ENCODE results near the gene TPCN2. TPM values are rescaled to one million over a fixed set of nuclear protein-coding genes. Genes with fewer than 3 reads are reported as not detected.

Gene TPCN2
- total and polyA plus RNA-seq, 2 of the 4 experiments (the other 2 are of a cell fraction) = 3.4 to 8.0 TPM

- dilution Hi-C loops (cut with HindIII; ENCODE audit: low sequenced_read_pairs, unreplicated experiment) = no loop called here
These were observed 99.6 kb downstream of the TPCN2 start for GRCh38 chr11:69148377-69148762.

More at GRCh38 chr11:69148377-69148762, 99.6 kb downstream of the TPCN2 start:
- CTCF ChIA-PET = no interaction called here
- Histone ChIP-seq H2BK120ac (ENCODE audit: low read depth, low read length) (no peak overlapping the region), H4K5ac (ENCODE audit: low read depth, low read length) (no peak overlapping the region), H2BK15ac (ENCODE audit: low read depth, low read length) (no peak overlapping the region), H3K27ac (ENCODE audit: insufficient read depth, low read length) (no peak overlapping the region), H2AK5ac (ENCODE audit: low read depth, low read length) (peak overlapping the region; percentile 67; the same call in 1 of the 2 replicates), H2BK20ac (ENCODE audit: low read depth, low read length) (no peak overlapping the region), H4K91ac (ENCODE audit: insufficient read depth, low read depth, low read length) (no peak overlapping the region), H3K9me1 (ENCODE audit: insufficient read depth, low read length) (peaks cover 6% of the 10 kb centered on the region; the same call in 1 of the 2 replicates), H2BK5ac (ENCODE audit: low read depth, low read length, poor library complexity, severe bottlenecking) (no peak overlapping the region), H3K9ac (ENCODE audit: low read depth, low read length) (no peak overlapping the region), H3K9me3 (ENCODE audit: control insufficient read depth, insufficient read depth, low read length) (peaks cover 9% of the 10 kb centered on the region), H2AFZ (replicated peaks; ENCODE audit: low read length, poor library complexity) (no peak overlapping the region), H3K79me1 (ENCODE audit: low read depth in 1 of 2, low read length in 2 of 2) (no peaks in the 10 kb centered on the region), H4K8ac (ENCODE audit: low read depth in 2 of 2, low read length in 2 of 2) (no peak overlapping the region), H3K56ac (ENCODE audit: extremely low read depth, insufficient read depth, low read length) (no peak overlapping the region), H3K27me3 (ENCODE audit: control insufficient read depth, insufficient read depth, low read length) (no peaks in the 10 kb centered on the region), H3K23ac (ENCODE audit: low read depth, low read length) (no peak overlapping the region), H3K14ac (replicated peaks; ENCODE audit: low read depth, low read length) (no peak overlapping the region), H3K4ac (ENCODE audit: low read depth, low read length) (no peak overlapping the region), H4K20me1 (ENCODE audit: insufficient read depth, low read length) (no peaks in the 10 kb centered on the region), H3K4me2 (ENCODE audit: low read depth, low read length) (no peak overlapping the region), H2AK9ac (replicated peaks; ENCODE audit: low read depth, low read length, poor library complexity) (no peak overlapping the region), H3K4me3 (ENCODE audit: insufficient read depth, low read depth, low read length) (no peak overlapping the region), H3K4me1 (ENCODE audit: control insufficient read depth, insufficient read depth, low read length) (peaks cover 11% of the 10 kb centered on the region), H3K36me3 (ENCODE audit: control insufficient read depth, insufficient read depth, low read length) (no peaks in the 10 kb centered on the region), H3K18ac (ENCODE audit: low read depth, low read length) (no peak overlapping the region)
- intact Hi-C loops (cut with micrococcal nuclease) = no loop called here
- ATAC-seq (ENCODE audit: low read depth) (no peak), DNase-seq (no peak)
- in situ Hi-C loops (cut with MboI; ENCODE audit: low sequenced_read_pairs) = no loop called here
- no TSS peak for BruUV-seq (replicated peaks)
- 94% methylated on average over 13 of the region's 13 CpGs; no CpG with 5 or more reads in 1 of the 2 experiments for WGBS, 2 experiments (ENCODE audit: extremely low coverage in 2 of 2, insufficient read length in 1 of 2)
- TF ChIP-seq MXI1 (IDR thresholded peaks at IDR 0.05; ENCODE audit: borderline replicate concordance, low read depth, low read length) = no peak
- TF ChIP-seq RFX5 (IDR thresholded peaks at IDR 0.05; ENCODE audit: low read depth, low read length) = no peak
- TF ChIP-seq BHLHE40 (IDR thresholded peaks at IDR 0.05; ENCODE audit: low read depth, low read length) = no peak
- no peak for TF ChIP-seq ELK1 (IDR thresholded peaks at IDR 0.05; ENCODE audit: borderline replicate concordance, low read depth, low read length)
- no peak for TF ChIP-seq FOS (IDR thresholded peaks at IDR 0.05; ENCODE audit: low read depth, low read length)
- no peak for TF ChIP-seq CEBPB (IDR thresholded peaks at IDR 0.05; ENCODE audit: low read depth, low read length)
- TF ChIP-seq RCOR1 (IDR thresholded peaks at IDR 0.05; ENCODE audit: insufficient replicate concordance, low read length) = no peak
- no peak for TF ChIP-seq NFE2L2 (IDR thresholded peaks at IDR 0.05; ENCODE audit: low read depth, low read length)
- no peak for TF ChIP-seq SMC3 (IDR thresholded peaks at IDR 0.05; ENCODE audit: low read depth, low read length)
- TF ChIP-seq MAFK (IDR thresholded peaks at IDR 0.05; ENCODE audit: low read depth, low read length) = no peak
- TF ChIP-seq CHD1 (IDR thresholded peaks at IDR 0.05; ENCODE audit: low read depth, low read length) = no peak
- TF ChIP-seq MAZ (IDR thresholded peaks at IDR 0.05; ENCODE audit: borderline replicate concordance, low read depth, low read length) = no peak
- TF ChIP-seq RAD21 (IDR thresholded peaks at IDR 0.05; ENCODE audit: low read length) = no peak
- no peak for TF ChIP-seq POLR2A (IDR thresholded peaks at IDR 0.05; ENCODE audit: low read depth, low read length)
- TF ChIP-seq USF2 (IDR thresholded peaks at IDR 0.05; ENCODE audit: low read depth, low read length) = no peak
- no peak for TF ChIP-seq CTCF (conservative IDR thresholded peaks at IDR 0.05; ENCODE audit: low read depth, low read length)
- POLR2A ChIA-PET (ENCODE audit: unreplicated experiment) = no interaction called here

All from IMR-90 (cell line).